OCI-LY1 (cell line): ENCODE data around the gene LPCAT2.

Source experiments
- H2AFZ ChIP-seq: fragments of 200-600 bp; sonication (generic), shearing (Covaris generic); 2 replicates; pipeline ENCODE4 v1.6.0; 2014; ENCODE audit warnings: antibody characterized with exemption, mild to moderate bottlenecking, low read length
- H3F3A ChIP-seq: fragments of 200-600 bp; sonication (generic), shearing (Covaris generic); 2 replicates; pipeline ENCODE4 v1.6.0; 2014; ENCODE audit warnings: mild to moderate bottlenecking, antibody characterized with exemption, low read length, moderate library complexity; ENCODE audit not compliant: insufficient read depth
- H3K27ac ChIP-seq: fragments of 200-600 bp; sonication (generic); 2 replicates; pipeline ENCODE4 v1.5.1; 2014; ENCODE audit warnings: low read length, mixed run types, mild to moderate bottlenecking, low read depth; ENCODE audit not compliant: poor library complexity, severe bottlenecking
- H3K27me3 ChIP-seq: fragments of 200-600 bp; sonication (generic); 2 replicates; pipeline ENCODE4 v1.6.0; 2014; ENCODE audit warnings: antibody characterized with exemption, mild to moderate bottlenecking, low read length, moderate library complexity; ENCODE audit not compliant: insufficient read depth
- H3K36me3 ChIP-seq: fragments of 200-600 bp; sonication (generic); 2 replicates; pipeline ENCODE4 v1.6.1; 2014; ENCODE audit warnings: mild to moderate bottlenecking, antibody characterized with exemption, low read length, moderate library complexity, mixed read lengths; ENCODE audit not compliant: insufficient read depth
- H3K4me1 ChIP-seq: fragments of 200-600 bp; sonication (generic); 2 replicates; pipeline ENCODE4 v1.5.1; 2014; ENCODE audit warnings: mild to moderate bottlenecking, low read length, moderate library complexity; ENCODE audit not compliant: insufficient read depth, severe bottlenecking
- H3K4me2 ChIP-seq: fragments of 200-600 bp; sonication (generic), shearing (Covaris generic); 2 replicates; pipeline ENCODE4 v1.6.1; 2014; ENCODE audit warnings: low read length
- H3K4me3 ChIP-seq: fragments of 200-600 bp; sonication (generic); 2 replicates; pipeline ENCODE4 v1.5.1; 2014; ENCODE audit warnings: low read length, low read depth, mild to moderate bottlenecking, mixed read lengths; ENCODE audit not compliant: poor library complexity, severe bottlenecking
- H3K79me2 ChIP-seq: fragments of 200-600 bp; shearing (Covaris generic); 2 replicates; pipeline ENCODE4 v1.6.1; 2016; ENCODE audit warnings: mixed run types, low read length, mixed read lengths; ENCODE audit not compliant: insufficient read depth
- H3K9ac ChIP-seq: fragments of 200-600 bp; sonication (generic), shearing (Covaris generic); 2 replicates; pipeline ENCODE4 v1.6.1; 2014; ENCODE audit warnings: mild to moderate bottlenecking, low read length, mixed read lengths
- H3K9me2 ChIP-seq: fragments of 200-600 bp; sonication (generic), shearing (Covaris generic); 2 replicates; pipeline ENCODE4 v1.6.1; 2014; ENCODE audit warnings: low read depth, mild to moderate bottlenecking, low read length, mixed read lengths
- H3K9me3 ChIP-seq: fragments of 200-600 bp; shearing (Covaris generic); 2 replicates; pipeline ENCODE4 v1.6.1; 2014; ENCODE audit warnings: low read length, mixed read lengths
- H4K20me1 ChIP-seq: fragments of 200-600 bp; sonication (generic), shearing (Covaris generic); 2 replicates; pipeline ENCODE4 v1.6.0; 2016; ENCODE audit warnings: mild to moderate bottlenecking, low read length; ENCODE audit not compliant: insufficient read depth
- CTCF ChIP-seq: fragments of 200-600 bp; sonication (generic), shearing (Covaris generic); IDR thresholded peaks from 2 replicates; pipeline ENCODE4 v1.5.1; 2017; ENCODE audit warnings: mild to moderate bottlenecking, antibody characterized with exemption, low read length, moderate library complexity, mixed read lengths
- EZH2 ChIP-seq: fragments of 200-600 bp; sonication (generic), shearing (Covaris generic); IDR thresholded peaks from 2 replicates; pipeline ENCODE4 v1.8.0; 2017; ENCODE audit warnings: borderline replicate concordance, mixed run types, mild to moderate bottlenecking, antibody characterized with exemption, low read length, moderate library complexity, mixed read lengths

The LPCAT2 gene

GRCh38 chr16:55530316-55530856 lies 21.5 kb downstream of the LPCAT2 start:
- Histone ChIP-seq H2AFZ (no peak overlapping the region), H3K36me3 (no peaks in the 10 kb centered on the region), H3K9me2 (no peaks in the 10 kb centered on the region), H3K4me1 (no peaks in the 10 kb centered on the region), H3F3A (no peaks in the 10 kb centered on the region), H3K4me2 (no peak overlapping the region), H3K27me3 (no peaks in the 10 kb centered on the region), H3K79me2 (no peaks in the 10 kb centered on the region), H3K4me3 (no peak overlapping the region), H3K27ac (no peak overlapping the region), H3K9me3 (no peaks in the 10 kb centered on the region), H3K9ac (no peak overlapping the region), H4K20me1 (no peaks in the 10 kb centered on the region)
- TF ChIP-seq EZH2 (no peak), CTCF (no peak)

- H3K4me2 ChIP-seq = no peak overlapping the region
- no peaks in the 10 kb centered on the region for H3K27me3 ChIP-seq
- H3K9me3 ChIP-seq = no peaks in the 10 kb centered on the region
- no peak overlapping the region for H3K4me3 ChIP-seq
- no peaks in the 10 kb centered on the region for H3K79me2 ChIP-seq
- H4K20me1 ChIP-seq = no peaks in the 10 kb centered on the region
- no peak overlapping the region for H2AFZ ChIP-seq
- TF ChIP-seq EZH2 (no peak), CTCF (no peak)
- no peaks in the 10 kb centered on the region for H3K36me3 ChIP-seq
- no peaks in the 10 kb centered on the region for H3K9me2 ChIP-seq
- no peaks in the 10 kb centered on the region for H3F3A ChIP-seq
- no peaks in the 10 kb centered on the region for H3K4me1 ChIP-seq
- no peak overlapping the region for H3K27ac ChIP-seq
- no peak overlapping the region for H3K9ac ChIP-seq
These were observed 23.4 kb downstream of the LPCAT2 start for GRCh38 chr16:55532227-55532626.

GRCh38 chr16:55534756-55535155 lies 25.9 kb downstream of the LPCAT2 start:
- Histone ChIP-seq H3K27me3 (no peaks in the 10 kb centered on the region), H3K4me1 (no peaks in the 10 kb centered on the region), H3F3A (no peaks in the 10 kb centered on the region), H3K79me2 (no peaks in the 10 kb centered on the region), H3K36me3 (no peaks in the 10 kb centered on the region), H3K27ac (no peak overlapping the region), H3K4me3 (no peak overlapping the region), H2AFZ (no peak overlapping the region), H3K9me2 (no peaks in the 10 kb centered on the region), H3K9me3 (no peaks in the 10 kb centered on the region), H3K4me2 (no peak overlapping the region), H4K20me1 (no peaks in the 10 kb centered on the region), H3K9ac (no peak overlapping the region)
- TF ChIP-seq EZH2 (no peak), CTCF (no peak)
